Mammary epithelial cell (primary cell): ENCODE data around the gene RASGRP4.

Experiments
- CTCF ChIP-seq, 2 donors: IDR thresholded peaks in 1 of 2; conservative IDR thresholded peaks in 1 of 2; 2 replicates each; pipeline ENCODE4 v1.5.1; 2011 to 2012; ENCODE audit warnings: inconsistent platforms in 2 of 2, low read length in 2 of 2, mild to moderate bottlenecking in 2 of 2, control low read depth in 1 of 2, low read depth in 1 of 2; ENCODE audit not compliant: insufficient read depth in 1 of 2; ENCODE audit errors: extremely low read depth in 1 of 2
- EZH2 ChIP-seq: IDR thresholded peaks from 2 replicates; pipeline ENCODE4 v1.6.1; 2012; ENCODE audit warnings: low read length, inconsistent platforms, borderline replicate concordance

DNA sequence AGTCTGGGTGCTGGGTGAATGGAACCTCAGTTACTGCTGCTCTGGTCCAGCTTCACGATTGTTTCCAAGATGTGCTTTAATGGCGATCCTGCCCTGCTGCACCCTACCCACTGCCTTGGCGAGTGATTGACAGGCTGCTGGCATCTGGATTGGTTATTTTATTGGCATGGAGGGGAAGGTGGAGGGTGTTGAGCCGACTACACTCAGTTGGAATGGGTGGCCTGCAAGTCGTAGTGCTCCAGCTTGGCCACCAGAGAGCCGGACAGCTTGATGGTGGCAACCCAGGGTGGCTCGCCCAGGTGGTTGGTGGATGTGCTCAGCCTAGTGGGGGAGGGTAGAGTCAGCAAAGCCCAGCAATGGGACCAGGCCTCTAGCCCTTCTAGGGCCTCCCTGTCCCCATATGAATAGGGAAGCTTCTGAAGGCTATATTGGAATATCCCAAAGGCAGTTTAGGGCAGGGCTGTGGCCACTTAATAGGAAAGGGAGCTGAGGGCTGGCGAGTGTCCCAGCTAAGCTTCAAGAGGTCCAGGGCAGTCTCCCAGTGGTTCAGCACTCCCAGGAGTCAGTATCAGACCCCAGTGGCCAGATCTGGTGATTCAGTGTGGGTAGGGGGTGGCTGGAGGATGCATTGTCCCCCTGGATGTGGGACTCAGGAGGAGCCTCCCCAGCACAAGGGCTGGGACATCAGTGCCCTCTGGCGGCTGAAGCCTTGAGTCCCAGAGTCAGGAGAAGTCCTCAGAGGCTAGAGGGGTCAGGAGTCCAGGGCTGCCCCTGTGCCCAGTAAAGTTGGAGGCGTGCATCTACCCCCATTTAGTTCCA lies 41.6 kb downstream of the RASGRP4 start:
- TF ChIP-seq CTCF (conservative IDR thresholded peaks at IDR 0.05 in 1 of 2, IDR thresholded peaks at IDR 0.05 in 1 of 2; ENCODE audit: extremely low read depth in 1 of 2, insufficient read depth in 1 of 2, low read depth in 1 of 2, low read length in 2 of 2) (peak in 1 of 2 donors; percentile 14), EZH2 (no peak)
